Left ventricle myocardium inferior (tissue), 1 donor: ENCODE results near the gene INF2. TPM values are rescaled to one million over a fixed set of nuclear protein-coding genes. Genes with fewer than 3 reads are reported as not detected.
A peak's percentile ranks its signal among the peaks of the same experiment; 100 is the strongest.

Experiments
- DNase-seq: peaks from one replicate; pipeline ENCODE4 v3.0.0-alpha.2; 2020
- H3K27ac ChIP-seq: fragments of 200-600 bp; replicated peaks from 2 replicates; pipeline ENCODE4 v1.8.0; 2021
- H3K27me3 ChIP-seq: fragments of 200-600 bp; 2 replicates; pipeline ENCODE4 v1.8.0; 2021; ENCODE audit warnings: low read depth
- H3K36me3 ChIP-seq: fragments of 200-600 bp; 2 replicates; pipeline ENCODE4 v1.8.0; 2021
- H3K4me1 ChIP-seq: fragments of 200-600 bp; 2 replicates; pipeline ENCODE4 v1.8.0; 2021
- H3K4me3 ChIP-seq: fragments of 200-600 bp; 2 replicates; pipeline ENCODE4 v1.8.0; 2021; ENCODE audit warnings: mild to moderate bottlenecking, moderate library complexity
- H3K9me3 ChIP-seq: fragments of 200-600 bp; replicated peaks from 2 replicates; pipeline ENCODE4 v1.8.0; 2021
- CTCF ChIP-seq: fragments of 200-600 bp; IDR thresholded peaks from 2 replicates; pipeline ENCODE4 v1.8.0; 2021; ENCODE audit warnings: antibody characterized with exemption, mild to moderate bottlenecking, borderline replicate concordance
- intact Hi-C: fragments of 100-400 bp; cut with micrococcal nuclease; formaldehyde crosslinking; loops from one replicate; pipeline ENCODE4 v1.11.0; 2022
- total RNA-seq: library from RNA; stranded (reverse); fragmentation: NEBNext Ultra II Directional; extraction: Animal tissue kit (Norgen Biotek cat#: 25700); gene quantifications from one replicate; pipeline ENCODE4 v1.2.1, GENCODE V29; 2021
- donor health status: DM: no; HTN: yes; CAD: no; lungs with severe emphysema.

Gene INF2
- total RNA-seq, 1 donor from 2014 or later: 28.5 TPM

- intact Hi-C loops: no loop called here
These were observed 18.5 kb downstream of the INF2 start for GRCh38 chr14:104707608-104708595.

DNA sequence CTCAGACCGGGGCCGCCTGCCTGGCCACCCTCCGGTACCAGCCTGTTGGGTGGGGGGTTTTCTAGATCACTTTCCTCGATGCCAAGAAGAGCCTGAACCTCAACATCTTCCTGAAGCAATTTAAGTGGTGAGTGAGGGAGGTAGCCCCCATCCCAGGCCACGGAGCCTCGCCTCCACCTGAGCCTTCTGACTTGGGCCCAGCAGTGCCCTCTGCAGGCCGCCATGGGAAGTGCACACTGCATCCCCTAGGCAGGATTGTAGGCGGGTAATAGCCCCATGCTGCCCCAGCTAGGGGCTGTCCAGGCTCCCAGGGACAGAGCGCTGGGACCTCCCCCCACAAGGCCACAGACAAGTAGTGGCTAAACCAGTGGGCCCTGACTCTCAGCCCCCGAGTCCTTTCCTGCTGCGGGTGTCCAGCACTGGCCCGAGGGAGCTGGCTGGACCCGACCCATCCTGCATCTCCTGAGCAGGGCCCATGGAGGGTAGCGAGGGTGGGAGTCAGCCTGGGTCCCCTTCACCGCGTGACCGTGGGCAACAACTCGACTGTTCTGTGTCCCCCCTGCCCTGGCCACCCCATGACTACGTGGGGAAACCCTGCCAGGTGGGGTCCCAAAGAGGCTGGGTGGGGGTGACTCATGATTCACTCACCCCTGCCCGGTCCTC is 19.3 kb downstream of the INF2 start:
- Histone ChIP-seq H3K4me1 (peaks cover 22% of the 10 kb centered on the region), H3K36me3 (peaks cover 71% of the 10 kb centered on the region), H3K27me3 (no peaks in the 10 kb centered on the region), H3K9me3 (no peaks in the 10 kb centered on the region), H3K4me3 (no peak overlapping the region), H3K27ac (no peak overlapping the region)
- peak; percentile 100 for TF ChIP-seq CTCF
- peak; percentile 67 for DNase-seq
- intact Hi-C loops: no loop called here

More at GRCh38 chr14:104707608-104708595, 18.5 kb downstream of the INF2 start:
- no peak for TF ChIP-seq CTCF
- Histone ChIP-seq H3K36me3 (peaks cover 71% of the 10 kb centered on the region), H3K9me3 (no peaks in the 10 kb centered on the region), H3K4me1 (peaks cover 22% of the 10 kb centered on the region), H3K4me3 (no peak overlapping the region), H3K27me3 (no peaks in the 10 kb centered on the region), H3K27ac (no peak overlapping the region)
- no peak for DNase-seq

DNA sequence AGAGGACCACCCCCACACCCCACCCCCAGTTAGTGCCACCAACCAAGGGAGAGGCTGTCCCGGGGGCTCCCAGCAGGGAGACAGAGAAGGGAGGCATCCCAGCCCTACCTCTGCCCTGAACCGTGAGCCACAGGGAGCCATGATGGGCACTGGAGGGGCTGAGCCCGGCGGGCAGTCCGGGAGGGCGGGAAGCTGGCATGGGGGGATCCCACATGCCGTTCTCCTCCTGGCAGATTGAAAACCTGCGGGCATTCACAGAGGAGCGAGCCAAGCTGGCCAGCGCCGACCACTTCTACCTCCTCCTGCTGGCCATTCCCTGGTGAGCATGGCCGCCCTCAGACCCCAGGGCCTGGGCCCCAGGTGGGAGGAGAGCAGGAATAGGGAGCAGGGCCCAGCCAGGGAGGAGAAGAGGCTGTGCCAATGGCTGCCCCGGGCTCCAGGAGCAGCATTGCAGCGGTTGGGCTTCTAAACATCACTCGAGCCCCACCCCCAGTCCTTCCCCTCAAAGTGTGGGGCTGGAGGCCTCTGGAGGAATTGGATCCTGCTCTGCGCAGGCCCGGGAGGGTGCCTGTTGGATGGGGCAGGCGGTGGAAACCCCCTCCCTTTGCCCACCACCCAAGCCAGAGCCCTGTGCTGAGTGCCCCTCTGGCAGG is 20.1 kb downstream of the INF2 start:
- H3K9me3 ChIP-seq: no peaks in the 10 kb centered on the region
- no peak for TF ChIP-seq CTCF
- intact Hi-C loops: no loop called here
- DNase-seq: no peak
- H3K4me3 ChIP-seq: no peak overlapping the region
- H3K4me1 ChIP-seq: peaks cover 22% of the 10 kb centered on the region
- no peak overlapping the region for H3K27ac ChIP-seq
- no peaks in the 10 kb centered on the region for H3K27me3 ChIP-seq
- H3K36me3 ChIP-seq: peaks cover 71% of the 10 kb centered on the region

- Histone ChIP-seq H3K36me3 (peaks cover 72% of the 10 kb centered on the region), H3K4me3 (no peak overlapping the region)
These were observed 20.8 kb downstream of the INF2 start for GRCh38 chr14:104710071-104710735.

More at GRCh38 chr14:104710071-104710735, 20.8 kb downstream of the INF2 start:
- DNase-seq: no peak
- Histone ChIP-seq H3K27ac (no peak overlapping the region), H3K27me3 (no peaks in the 10 kb centered on the region), H3K4me1 (peaks cover 23% of the 10 kb centered on the region), H3K9me3 (no peaks in the 10 kb centered on the region)
- intact Hi-C loops: no loop called here
- TF ChIP-seq CTCF: no peak
